Globus pallidus (tissue), 1 donor: ENCODE data around the gene MAPT.
"Not testable (repeated sequence)": the region's sequence is repeated elsewhere in the genome, so short reads cannot be mapped to it uniquely, and the experiment has no call there.

Experiments
- DNase-seq: peaks from one replicate; pipeline ENCODE4 v3.0.0-alpha.2; 2015; ENCODE audit warnings: low spot score

Gene MAPT

DNA sequence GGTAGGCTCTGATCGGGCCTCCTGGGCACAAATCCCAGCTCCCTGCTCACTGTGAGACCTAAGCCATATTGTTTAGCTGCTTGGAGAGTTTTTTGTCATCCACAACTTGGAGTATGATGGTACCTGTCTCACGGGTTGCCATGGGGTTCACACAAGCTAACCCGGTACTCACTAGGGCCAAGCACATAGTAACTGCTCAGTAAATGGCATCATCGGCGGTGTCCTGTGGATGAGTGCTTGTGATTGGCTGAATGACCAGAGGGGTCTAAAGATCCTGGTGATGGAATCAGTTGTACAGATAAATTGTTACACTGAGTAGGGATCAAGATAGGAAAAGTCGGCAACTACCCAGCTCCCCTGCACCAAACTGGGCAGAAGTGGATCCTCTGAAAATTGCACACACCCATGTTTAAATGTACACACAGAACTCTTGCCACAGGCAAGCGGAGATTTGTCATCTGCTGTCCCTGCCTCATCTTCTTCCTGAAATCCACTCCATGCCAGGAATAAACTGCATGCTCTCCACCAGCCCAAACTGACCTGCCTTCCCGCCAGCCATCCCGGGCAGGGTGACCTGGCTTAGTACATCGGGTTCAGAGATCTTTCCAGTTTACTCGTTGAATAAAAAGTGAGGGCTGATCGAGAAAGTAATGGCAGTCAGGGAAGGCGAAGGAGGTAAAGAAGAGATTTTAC, 6.5 kb downstream of the MAPT start:
- DNase-seq, result no peak

DNA sequence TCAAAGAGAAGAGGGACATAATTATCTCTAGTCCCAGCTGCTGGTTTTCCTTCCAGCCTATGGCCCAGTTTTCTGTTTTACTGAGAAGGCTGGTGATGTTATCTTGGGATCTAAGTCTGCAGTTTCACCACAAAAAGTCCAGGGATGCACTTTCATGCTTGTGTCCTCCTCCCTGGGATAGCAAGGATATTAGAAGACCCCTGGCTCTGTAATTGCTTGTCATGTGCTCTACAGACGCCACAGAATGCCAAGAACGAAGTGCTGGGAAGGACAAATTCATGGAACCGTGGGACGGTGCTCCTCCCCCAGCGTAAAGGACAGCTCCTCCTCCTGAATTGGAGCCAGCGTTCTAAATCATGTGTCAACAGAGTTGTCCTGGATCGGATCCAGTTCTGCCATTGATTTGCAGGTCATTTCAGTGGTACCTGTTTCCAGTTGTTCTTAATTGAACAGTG, 8.6 kb downstream of the MAPT start:
- DNase-seq, result no peak

DNA sequence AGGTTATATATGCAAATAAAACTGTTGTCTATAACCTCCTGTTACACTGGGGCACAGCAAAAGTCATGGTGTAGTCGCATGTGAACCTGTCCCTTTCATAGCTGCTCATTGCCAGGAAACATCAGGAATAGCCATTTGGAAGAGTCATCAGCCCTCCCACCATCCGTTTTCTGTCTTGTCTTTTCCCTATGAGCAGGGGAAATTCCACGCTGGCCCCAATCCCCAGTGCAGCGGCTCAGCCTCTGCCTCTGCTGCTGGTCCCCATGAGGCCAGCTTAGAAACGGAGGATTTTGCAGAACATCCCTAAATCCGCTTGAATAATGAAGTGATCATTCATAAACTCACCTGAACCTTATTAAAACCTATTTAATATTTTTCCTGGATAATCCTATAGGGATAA, 10.5 kb downstream of the MAPT start:
- DNase-seq, result no peak

DNA sequence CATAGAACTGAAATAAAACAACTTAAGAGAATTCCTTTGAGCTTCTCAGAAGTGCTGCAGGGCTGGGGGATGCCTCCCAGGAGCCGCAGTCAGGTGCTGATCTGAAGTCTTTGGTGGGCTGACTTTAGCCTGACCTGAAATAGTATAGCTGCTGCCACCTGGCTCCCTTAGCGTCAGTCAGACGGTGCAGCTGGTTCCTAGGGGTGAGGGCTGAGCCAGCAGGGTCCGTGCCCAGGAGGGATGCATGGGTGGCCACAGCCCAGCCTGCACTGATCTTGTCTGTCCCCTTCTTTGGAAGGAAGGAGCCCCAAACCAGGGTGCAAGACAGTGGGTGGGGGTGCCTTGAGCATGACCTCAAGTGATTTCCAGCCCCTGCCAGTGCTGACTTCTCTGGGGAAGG, 11.5 kb downstream of the MAPT start:
- DNase-seq, result no peak

DNA sequence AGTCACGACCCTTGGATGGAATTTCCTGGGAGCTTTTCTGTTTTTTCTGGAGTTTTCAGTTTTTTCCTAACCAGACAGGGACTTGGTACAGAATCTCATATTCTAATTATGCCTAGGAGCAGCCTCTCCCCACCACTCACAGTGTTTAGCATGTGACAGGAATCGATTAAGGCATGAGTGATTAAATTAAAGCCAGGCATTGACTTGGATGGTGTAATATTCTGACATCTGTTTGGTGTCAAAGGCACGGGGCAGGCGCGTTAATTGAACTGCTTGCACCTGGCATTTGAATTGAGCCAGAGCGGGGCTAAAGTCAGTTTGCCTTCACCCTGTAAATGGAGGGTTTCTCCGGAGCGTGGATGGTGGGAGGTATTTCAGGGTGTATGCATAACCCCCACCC, 11.9 kb downstream of the MAPT start:
- no peak for DNase-seq

DNA sequence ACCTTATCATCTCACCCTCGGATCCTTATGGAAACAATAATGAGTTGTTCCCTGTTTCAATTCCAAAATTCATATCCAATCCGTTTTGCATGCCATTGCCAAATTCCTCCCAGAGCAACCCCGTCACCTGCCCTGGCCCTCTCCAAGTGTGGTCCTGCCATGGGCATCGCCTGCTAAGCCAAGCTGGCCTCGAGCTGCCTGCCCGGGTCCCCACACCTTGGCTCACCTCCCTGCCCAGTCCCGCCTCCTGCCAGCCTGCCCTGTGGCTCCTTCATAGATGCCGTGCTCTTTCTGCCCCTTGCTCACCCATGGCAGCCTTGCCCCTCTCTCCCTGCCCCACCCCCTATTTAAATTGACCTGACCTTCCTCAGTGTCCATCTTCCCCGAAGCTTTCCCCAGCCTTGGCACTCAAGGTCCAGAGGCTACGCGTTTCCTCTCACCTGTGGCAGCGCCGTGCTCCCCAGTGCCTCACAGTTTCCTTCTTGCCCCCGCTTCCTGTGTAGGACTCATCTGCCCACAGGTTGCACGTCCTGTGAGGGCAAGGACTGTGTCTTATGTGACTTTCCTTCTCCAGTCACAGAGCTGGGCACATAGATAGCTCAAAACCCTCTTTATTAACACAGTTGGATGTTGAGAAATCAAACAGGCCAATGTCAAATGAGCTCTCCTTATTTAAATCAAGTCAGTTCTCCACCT, 12.7 kb downstream of the MAPT start:
- DNase-seq, result no peak

DNA sequence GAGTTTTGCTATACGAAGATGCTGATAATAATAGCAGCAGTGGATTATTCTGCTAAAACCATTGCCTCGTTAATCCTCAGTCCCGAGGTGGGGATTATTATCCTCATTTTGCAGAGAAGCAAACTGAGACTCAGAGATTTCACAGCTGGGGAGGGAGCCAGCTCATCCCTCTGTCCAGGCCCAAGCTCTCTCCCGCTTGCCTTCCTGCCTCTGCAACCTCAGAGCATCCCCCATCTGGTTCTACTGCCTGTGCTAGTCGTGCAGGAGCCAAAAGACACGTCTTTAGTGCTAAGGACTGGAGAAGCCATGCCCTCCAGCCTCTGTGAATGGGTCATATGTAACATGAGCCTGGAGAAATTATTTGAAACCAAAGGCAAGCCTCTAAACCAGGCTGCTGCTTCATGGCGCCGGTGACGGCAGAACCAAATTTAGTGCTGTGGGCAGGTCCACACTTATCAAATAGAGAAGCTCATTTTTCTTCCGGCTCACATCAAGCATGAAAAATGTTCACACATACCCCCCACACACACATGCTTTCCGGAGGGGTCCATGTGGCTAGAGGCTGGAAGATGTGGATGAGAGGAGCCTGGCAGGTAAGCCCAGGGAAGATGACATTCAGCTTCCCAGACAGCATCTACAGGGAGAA, 13.5 kb downstream of the MAPT start:
- no peak for DNase-seq

DNA sequence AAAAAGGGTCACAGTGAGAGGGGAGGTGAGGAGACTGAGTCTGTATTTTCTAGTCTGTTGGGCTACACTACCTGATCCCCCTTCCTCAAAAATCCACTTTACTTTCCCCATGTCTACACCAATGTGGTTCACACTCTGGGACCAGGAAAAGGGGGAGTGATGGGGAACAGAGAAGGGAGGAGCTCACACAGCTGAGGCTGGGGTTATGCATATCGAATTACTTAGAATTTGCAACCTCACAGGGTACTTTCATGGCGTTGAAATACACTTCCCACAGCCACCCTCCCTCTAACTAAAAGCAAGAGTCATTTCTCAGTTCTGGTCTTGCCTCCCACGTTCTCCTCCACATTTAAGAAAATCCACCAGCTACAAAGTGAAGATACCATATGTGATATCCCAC, 14.1 kb downstream of the MAPT start:
- no peak for DNase-seq

DNA sequence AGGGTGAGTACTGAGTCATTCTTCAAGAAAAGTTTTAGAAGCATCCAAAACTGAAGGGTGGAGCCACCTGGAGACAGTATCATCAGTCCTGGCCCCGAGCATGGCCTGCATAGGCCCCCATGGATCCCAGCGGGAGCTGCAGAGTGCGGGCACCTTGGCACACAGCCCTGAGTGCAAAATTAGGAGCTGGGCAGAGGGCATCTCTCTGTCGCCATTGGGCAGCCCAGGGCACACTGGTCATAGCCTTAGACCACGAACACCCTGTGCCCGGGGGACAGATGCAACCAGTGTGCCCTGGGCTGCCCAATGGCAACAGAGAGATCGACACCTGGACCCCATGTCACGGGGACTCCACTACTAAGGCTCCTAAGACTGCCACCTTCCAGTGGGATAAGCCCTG, 14.6 kb downstream of the MAPT start:
- no peak for DNase-seq

DNA sequence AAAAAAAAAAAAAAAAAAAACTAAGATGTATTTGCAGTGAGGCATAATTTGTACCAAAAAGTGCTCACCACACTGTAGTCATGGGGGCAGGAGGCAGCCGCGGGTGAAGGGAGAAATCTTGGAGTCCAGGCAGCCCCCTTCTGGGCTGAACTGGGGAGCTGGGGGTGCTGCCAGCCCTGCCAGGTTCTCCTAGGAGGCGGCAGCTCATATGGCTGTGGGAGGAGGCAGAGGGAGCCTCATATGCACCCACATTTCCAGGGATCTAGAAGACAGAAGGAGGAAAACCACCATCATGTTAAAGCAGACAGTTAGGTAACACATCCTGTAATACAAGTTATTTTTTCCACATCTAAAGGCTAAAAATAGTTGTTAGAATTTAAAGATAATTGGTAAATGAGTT, 16.3 kb downstream of the MAPT start:
- no peak for DNase-seq

DNA sequence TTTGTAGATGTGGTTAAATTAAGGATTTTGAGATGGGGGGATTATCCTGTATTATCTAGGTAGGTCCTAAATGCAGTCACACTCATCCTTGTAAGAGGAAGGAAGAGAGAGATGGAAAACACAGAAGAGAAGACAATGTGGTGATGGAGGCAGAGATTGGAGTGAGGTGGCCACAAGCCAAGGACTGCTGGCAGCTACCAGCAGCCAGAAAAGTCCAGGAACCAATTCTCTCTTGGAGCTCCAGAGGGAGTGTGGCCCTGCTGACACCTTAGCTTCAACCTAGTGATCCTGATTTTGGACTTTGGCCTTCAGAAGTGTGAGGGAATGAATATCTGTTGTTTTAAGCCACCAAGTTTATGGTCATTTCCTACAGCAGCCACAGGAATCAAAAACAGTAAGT, 18.0 kb downstream of the MAPT start:
- DNase-seq, result no peak

DNA sequence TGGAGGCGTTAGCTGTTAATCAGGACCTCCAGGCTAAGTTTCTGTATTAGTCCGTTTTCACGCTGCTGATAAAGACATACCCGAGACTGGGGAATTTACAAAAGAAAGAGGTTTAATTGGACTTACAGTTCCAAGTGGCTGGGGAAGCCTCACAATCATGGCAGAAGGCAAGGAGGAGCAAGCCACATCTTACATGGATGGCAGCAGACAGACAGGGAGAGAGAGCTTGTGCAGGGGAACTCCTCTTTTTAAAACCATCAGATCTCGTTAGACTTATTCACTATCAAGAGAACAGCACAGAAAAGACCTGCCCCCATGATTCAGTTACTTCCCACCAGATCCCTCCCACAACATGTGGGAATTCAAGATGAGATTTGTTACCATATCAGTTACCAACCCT, 18.7 kb downstream of the MAPT start:
- not testable (repeated sequence) for DNase-seq

DNA sequence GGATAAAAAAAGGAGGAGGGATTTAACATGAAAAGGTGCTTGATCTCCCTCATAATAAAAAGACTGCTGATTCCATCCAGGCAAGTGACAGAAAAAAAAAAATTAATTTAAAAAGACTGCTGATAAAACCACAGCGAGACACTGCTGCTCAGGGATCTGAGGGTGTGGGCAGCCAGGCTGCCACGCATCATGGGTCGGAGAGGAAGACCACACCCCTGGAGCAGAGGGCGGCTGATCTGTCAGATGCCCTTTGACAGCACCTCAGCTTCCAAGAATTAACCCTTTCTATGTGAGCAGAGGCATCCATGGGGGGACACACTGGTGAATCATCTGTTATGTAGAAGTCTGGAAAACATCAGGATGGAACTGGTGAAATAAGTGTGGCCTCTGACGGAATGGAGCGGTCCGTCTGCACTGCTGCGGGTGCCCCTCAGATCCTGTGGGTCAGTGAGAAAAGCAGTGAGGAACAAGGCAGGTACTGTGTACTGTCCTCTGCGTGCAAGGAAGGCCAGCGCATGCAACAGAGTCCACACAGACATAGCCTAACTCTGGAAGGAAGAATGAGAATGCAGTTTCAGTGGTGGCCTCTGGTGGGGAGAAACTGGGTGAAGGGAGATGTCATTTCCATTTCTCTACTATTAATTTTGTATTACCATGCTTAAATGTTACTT, 19.8 kb downstream of the MAPT start:
- DNase-seq, result peak; percentile 66

DNA sequence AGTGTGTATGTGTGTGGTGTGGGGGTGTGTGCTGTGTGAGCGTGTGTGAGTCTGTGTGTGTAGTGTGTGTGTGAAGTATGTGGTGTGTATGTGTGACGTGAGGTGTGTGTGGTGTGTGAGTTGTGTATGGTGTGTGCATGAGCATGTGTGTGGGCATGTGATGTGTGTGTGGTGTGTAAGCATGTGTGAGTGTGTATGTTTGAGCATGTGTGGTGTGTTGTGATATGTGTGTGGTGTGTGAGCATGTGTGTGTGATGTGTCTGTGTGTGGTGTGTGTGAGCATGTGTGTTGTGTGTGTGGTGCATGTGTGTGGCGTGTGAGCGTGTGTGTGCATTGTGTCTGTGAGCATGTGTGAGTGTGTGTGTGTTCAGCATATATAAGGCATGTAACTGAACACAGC, 20.9 kb downstream of the MAPT start:
- no peak for DNase-seq

DNA sequence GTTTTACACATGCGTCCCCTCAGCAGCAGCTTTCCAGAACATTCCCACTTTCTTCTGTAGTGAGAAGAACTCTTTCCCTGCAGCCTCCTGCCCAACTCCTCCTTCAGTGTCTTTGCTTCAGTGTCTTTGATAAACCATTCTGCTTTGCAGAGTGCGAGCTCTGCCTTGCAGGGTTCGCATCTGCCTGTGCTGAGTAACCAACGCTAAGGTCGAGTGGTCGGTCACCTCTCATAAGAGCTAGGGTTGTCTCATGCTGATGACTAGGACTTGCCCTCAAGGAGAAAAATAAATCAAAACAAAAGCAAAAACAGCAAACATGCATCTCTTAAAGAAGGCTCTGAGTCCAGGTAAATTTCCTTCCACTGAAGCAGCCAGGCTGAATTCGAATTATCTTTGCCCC, 22.7 kb downstream of the MAPT start:
- no peak for DNase-seq

DNA sequence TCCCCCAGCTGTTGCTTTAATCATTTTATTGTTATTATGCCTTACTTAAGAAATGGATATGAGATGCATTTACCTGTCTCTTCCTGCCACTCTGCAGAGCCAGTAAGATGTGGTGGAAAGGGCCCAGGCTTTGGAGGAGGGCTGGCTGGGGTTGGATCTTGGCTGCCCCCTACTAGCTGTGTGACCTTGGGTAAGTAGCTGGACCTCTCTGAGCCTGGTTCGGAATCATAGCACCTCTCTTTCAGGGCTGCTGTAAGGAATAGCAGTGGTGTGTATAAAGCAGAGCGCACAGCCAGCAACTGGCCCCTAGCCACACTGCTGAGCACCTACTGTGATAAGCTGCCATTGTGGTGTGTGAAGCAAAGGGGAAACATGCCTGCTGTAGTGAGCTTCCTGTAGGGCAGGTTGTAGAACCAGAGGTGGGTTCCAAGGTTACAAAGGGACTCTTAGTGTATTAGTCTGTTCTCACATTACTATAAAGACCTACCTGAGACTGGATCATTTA, 23.9 kb downstream of the MAPT start:
- DNase-seq, result no peak

DNA sequence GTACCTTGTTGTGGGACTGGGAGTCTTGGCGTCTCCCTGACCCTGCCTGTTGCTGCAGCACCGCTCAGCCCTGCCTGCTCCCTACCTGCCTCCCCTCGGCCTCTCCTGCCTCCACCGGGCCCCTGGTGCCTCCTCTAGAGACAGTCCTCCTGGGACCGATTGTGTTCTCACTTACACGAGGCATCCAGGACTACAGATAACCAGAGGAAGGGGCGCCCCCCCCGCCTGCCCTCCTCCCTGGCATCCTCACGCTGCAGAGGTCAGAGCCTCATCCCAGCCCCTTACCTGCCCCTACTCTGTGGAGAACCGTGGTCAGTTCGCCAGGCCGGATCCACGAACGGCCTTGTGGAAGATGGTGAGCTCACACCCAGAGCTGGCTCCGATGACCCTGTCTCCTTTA, 24.8 kb downstream of the MAPT start:
- no peak for DNase-seq

DNA sequence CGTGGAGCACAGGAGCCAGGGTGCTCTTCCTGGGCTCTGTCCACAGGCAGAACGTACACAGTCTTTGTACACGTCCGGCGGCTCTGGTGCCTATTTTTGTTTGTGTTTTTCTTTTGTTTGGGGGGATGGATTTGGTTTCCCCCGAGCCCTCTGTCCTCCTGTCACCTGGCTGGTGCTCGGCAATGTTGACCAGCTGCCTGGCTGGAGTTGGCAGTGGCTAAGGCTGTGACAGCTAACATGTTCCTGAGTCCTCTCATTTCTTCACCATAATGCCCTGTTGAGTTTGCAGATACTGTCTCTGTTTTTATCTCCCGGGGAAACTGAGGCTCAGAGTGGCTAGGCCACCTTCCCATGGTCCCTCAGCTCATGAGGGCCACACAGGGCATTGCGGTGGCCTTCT, 25.7 kb downstream of the MAPT start:
- DNase-seq, result no peak

DNA sequence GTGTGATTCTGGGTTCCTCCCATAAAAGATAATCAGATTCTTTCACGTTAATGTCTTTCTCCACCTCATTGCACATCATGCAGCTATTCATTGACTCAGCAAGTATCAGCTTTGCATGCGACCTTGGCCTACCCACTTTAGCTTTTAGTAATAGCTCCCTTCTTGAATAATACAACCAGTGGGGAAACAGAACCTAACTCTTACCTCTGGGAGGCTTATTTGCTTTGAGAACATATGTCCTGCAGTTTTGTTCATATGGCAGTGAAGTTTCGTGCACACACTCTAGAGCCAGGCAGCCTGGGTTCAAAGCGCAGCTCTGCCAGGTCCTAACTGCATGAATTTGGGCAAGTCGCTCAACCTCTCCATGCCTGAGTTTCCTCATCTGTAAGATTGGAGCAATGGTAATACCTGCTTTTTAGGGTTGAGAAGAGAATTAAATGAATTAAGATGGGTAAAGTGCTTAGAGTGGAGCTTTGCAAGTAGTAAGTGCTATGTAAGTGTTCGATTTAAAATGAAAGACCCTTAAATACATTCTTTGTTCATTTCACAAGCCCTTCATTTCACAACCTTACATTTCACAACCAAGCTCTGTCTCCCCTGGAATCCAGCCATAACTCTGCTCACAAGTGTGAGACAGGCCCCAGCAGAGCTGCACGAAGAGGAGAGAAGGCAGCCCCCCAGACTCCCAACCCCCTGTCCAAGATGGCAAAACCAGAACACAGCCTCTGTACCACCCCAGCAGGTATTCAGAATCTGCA, 29.3 kb downstream of the MAPT start:
- DNase-seq, result no peak

DNA sequence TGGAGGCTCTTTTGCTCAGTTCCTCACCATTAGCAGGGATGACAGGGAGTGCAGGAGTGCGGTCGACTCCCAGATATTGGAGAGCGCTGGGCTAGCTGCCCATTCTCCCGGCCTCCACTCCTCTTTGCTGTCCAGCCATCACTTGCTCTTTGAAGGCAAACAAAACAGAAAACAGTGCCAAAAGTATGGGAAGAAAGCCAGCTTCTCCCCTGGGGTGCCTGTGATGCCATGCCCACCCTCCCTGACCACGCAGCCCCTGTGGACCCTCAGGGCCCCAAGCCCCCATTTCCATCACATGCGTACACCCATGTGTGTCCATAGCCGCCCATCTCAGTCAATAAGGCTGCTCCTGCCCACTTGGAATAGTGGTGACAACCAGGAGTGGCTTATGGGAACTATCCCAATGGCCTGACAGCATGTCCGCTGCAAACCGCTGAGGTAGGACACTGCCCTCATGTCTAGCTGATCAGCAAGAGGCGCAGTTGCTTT, 30.0 kb downstream of the MAPT start:
- DNase-seq, result no peak

DNA sequence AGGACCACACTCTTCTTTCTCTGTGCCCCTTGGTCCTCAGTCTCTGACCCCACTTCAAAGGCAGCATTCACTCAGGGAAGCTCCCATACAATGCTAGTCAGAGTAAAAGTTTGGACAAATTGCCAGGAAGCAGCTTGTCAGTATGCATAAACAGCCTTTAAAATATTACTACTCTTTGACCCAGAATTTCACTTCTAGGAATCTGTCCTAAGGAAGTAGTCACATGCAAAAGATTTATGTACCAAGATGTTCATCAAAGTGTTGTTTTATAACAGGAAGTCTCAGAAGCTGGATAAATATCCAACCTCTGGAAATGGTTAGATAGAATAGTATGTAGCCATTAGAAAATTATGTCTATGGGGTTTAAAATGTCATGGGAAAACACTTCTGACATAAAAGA, 31.0 kb downstream of the MAPT start:
- no peak for DNase-seq

DNA sequence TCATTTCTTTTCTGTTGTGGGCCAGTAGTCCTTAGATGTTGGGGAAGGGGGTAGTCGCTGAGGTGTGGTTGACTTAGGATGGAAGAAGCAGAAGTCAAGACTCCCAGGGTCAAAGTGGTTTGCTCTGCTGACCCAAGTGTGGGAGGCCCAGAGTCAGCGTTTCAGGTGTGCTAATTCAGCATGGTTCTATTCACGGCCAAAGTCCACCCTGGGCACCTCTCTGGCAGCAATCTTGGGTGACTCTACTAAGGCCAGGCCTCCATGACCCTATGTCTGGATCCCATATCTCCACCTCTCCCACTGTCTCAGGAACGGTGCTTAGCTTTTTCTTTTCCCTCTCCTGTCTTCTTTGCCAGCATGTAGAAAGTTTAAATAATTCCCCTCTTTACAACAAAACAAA, 32.9 kb downstream of the MAPT start:
- no peak for DNase-seq
